COLO668 (cell line): ENCODE measurements around the gene MYB.
"Not testable (repeated sequence)": the region's sequence is repeated elsewhere in the genome, so short reads cannot be mapped to it uniquely, and the experiment has no call there.

Experiments used
- DNase-seq: peaks from one replicate; lab custom pipeline; 2025; ENCODE audit not compliant: unreplicated experiment; lab: John Stamatoyannopoulos, UW

Gene MYB

DNA sequence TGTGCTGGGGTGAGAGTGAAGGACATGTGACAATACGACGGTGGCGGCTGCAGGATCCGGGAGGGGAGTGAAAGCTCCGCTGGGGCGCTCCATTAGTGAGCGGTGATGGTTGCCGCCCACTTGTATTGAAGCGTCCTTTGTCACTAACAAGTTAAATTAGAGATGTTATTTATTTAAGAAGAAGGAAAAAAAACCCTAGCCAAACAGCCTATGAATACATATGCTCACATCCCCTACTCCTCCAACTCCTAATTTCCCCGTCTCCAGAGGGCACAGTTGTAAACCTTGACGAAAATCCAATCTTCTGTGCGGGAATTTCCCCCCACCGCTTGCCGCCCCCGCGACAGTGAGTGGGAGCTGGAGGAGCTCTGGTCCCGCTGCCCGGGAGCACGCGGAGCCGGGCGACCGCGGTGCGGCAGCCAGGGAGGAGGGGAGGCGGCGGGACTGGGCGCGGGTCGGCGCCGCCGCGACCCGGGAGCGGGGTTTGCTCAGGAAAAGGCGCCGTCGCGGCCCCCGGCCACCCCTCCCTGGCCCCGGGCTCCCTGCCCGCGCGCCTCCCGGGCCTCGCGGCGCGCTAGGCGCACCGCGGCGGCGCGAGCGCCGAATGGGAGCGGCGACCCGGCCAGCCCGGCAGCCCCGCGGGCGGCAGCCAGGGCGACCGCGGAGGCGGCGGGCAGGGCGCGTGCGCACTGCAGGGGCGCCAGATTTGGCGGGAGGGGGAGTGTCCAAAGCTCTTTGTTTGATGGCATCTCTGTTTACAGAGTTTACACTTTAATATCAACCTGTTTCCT lies at the start of gene MYB:
Gene MYB, plus strand, starts transcription at position 767 of the 791 bp plus-strand sequence. CDS start 206 bp downstream, outside the sequence.
- peak; percentile 83 for DNase-seq

- DNase-seq: no peak
Measured at GRCh38 chr6:135132776-135133175, 48.3 kb upstream of the MYB start.

DNA sequence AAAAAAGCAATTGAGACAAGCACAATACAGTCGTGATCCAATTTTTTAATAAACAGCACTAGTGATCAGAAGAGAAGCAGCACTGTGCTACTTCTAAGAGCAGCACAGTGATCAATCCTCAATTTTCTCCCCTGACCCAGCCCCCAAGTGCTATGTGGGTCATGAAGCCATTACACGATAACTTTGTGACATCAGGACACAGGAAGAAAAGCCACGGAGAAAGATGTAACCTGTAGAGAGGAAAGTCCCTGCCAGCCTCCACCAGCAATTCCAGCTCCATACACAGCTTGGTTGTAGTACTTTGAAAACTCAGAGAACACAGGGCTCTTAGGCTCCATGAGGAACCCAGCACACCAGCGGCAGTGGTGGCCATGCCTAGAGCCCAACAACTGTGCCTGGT lies 45.3 kb upstream of the MYB start:
- DNase-seq: no peak

DNA sequence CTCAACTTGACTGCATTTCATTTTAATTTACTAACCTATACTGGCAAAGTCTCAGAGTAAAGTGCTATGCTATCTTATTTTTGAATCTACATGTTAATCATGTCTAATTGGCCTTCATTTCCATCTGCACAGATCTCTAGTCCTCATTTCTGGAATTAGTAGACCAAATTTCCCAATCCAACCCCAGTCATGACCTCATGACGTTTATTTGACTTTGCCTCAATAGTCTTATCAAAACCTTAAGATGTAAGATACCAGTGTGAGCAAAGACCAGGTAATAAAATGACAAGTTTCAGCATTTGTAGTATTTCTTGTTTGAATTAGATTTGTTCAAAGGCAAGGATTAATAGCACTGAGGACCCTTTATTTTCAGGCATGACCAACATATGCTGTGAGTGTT lies 43.3 kb upstream of the MYB start:
- DNase-seq: no peak

DNA sequence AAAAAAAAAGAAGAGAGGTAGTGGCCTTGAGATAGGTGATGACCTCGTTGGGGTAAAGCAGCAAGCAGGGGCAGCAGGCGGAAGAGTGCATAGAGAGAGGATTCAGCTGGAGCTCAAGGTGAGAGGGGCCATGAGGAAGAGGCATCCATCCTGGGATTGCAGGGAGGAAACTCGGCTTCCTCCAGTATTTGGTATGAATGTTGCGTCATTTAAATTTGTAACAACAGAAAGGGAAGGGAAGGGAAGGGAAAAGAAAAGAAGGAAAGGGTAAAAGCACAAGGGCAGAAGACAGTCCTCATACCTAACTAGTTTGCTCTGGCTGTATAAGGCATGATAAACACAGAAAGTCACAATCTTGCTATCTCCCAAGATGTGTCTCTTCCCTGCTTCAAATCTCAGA lies 39.9 kb upstream of the MYB start:
- DNase-seq: no peak

GRCh38 chr6:135141728-135142127 lies 39.4 kb upstream of the MYB start:
- no peak for DNase-seq

DNA sequence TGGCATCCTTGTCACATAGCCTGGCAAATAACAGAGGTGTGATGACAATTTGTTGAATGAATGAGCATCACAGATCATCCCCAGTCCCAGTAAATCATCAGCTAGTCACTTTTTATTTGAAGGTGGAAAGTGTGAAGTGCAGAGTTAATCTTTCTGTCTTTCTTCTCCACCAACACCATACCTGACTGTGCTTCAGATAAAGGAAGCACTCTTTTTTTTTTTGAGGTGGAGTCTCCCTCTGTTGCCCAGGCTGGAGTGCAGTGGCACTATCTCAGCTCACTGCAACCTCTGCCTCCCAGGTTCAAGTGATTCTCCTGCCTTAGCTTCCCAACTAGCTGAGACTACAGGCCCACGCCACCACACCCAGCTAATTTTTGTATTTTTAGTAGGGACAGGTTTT lies 38.9 kb upstream of the MYB start:
- not testable (repeated sequence) for DNase-seq

- DNase-seq: no peak
Measured at GRCh38 chr6:135144673-135145062, 36.4 kb upstream of the MYB start.

GRCh38 chr6:135145063-135145800 lies 35.9 kb upstream of the MYB start:
- DNase-seq: no peak

DNA sequence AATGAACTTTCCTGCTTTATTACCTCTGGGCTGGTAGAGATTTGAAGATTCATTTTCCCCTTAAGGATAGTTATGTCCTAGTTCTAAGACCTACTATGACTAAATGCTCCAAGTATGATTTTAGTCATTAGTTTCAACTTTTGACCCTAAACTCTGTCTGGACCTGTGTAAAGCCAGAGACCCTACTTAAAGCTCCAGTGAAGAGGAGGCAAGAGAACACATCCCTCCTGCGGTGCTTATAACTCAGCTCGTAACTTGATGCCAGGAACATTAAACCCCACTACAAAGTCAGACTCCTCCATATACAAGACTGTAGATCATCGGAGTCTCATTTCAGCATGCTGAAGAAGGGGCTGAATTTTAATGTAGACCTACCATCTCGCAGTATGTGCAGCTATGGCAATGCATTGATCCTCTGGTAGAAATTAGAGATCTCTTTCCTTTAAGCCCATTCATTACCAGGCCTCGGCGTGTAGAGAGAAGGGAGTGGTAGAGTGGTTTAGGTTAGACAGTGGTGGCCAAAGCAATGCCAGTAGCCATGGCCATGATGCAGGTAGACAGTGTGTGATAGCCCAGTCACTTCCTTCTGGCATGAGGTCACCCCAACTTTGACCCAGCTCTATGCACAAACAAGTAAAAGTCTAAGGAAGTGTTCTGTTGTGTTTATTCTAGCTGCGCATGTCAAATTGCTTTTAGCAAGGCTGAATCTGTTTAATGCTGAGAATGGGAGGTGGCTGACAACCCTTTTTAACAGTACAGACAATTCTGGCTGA lies 34.8 kb upstream of the MYB start:
- DNase-seq: no peak

- DNase-seq: no peak
Measured at GRCh38 chr6:135147637-135148592, 33.2 kb upstream of the MYB start.

GRCh38 chr6:135148889-135149288 lies 32.2 kb upstream of the MYB start:
- DNase-seq: no peak

DNA sequence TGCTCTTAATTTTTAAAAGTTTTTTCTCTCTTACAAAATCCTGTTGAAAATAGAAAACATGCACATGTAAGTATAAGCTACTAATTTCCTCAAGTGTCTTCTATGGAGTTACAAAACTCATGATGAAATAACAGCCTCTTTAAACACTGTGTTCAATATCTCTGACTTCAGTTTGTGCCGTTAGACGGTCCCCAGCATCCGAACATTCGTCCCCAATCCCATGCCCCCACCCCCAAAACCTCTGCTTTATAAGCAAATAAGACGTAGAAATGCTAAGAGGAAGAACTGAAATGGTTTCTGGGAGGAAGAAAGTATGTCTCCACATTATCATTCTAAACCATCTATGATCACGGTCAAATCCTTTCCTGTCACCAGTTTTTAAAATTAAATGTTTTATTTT lies 31.7 kb upstream of the MYB start:
- no peak for DNase-seq

DNA sequence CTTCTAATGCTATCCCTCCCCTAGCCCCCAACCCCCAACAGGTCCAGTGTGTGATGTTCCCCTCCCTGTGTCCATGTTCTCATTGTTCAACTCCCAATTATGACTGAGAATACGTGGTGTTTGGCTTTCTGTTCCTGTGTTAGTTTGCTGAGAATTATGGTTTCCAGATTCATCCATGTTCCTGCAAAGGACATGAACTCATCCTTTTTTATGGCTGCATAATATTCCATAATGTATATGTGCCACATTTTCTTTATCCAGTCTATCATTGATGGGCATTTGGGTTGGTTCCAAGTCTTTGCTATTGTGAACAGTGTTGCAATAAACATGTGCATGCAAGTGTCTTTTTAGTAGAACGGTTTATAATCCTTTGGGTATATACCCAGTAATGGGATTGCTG lies 30.6 kb upstream of the MYB start:
- not testable (repeated sequence) for DNase-seq

DNA sequence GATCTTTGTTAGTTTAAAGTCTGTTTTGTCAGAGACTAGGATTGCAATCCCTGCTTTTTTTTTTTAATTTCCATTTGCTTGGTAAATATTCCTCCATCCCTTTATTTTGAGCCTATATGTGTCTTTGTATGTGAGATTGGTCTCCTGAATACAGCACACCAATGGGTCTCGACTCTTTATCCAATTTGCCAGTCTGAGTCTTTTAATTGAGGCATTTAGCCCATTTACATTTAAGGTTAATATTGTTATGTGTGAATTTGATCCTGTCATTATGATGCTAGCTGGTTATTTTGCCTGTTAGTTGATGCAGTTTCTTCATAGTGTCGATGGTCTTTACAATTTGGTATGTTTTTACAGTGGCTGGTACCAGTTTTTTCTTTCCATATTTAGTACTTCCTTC lies 27.0 kb upstream of the MYB start:
- not testable (repeated sequence) for DNase-seq

DNA sequence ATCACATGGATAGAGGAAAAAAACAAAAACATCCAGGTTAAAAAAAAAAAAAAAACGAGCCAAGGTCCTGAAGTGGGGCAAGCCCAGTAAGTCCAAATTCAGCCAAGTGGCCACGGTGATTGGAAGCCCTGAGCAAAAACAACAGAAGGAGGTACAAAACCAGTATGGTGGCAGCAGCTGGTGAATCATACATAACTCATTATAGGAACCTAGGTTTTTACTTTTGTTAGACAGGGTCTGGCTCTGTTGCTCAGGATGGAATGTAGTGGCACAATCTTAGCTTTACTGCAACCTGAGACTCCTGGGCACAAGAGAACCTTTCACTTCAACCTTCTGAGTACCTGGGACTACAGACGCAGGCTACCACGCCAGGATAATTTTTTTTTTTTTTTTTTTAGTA lies 22.7 kb upstream of the MYB start:
- no peak for DNase-seq

- no peak for DNase-seq
Measured at GRCh38 chr6:135159531-135159930, 21.6 kb upstream of the MYB start.

GRCh38 chr6:135161411-135162395 lies 19.4 kb upstream of the MYB start:
- no peak for DNase-seq

DNA sequence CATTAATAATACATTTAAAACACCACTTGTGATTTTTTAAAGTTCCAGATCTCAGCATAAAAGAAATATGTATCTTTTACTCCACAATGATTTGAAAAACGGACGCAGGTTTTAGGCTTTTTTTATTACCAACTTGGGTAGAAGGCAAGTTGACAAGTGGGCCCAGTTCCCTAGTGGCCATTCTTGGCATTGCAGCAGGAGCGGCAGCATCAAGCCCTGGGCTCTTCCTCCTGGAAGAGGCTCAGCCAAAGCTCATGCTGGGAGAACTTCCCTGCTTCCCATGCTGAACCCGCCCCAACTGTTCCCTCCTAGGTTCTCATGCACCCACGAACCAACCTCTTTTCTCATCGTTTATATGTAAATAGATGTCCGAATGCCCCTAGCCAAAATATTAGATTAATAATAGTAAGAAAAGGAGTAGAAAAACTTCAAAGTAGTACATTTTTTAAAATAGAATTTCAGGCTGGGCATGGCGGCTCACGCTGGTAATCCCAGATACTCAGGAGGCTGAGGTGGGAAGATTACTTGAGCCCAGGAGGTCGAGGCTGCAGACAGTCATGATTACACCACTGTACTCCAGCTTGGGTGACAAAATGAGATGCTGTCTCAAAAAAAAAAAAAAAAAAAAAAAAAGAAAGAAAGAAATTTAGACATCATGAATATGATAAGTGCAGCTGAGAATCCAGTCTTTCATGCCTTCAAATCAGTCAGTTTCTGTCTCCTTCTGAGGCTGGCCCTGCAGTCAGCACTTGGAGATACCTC lies 18.2 kb upstream of the MYB start:
- DNase-seq: peak; percentile 50
